ENCODE measurements around the gene PALS1. TPM values are rescaled to one million over a fixed set of nuclear protein-coding genes. Genes with fewer than 3 reads are reported as not detected.

Gene PALS1
- total RNA-seq = 6.2 TPM

- peak in 2 of 3 donors; percentile 30 to 60 for DNase-seq (ENCODE audit: low read depth in 2 of 3, low spot score in 2 of 3)
These were observed at the start of gene PALS1 for GRCh38 chr14:67241411-67242167. PALS1 (plus strand) TSS chr14:67241435; CDS start chr14:67279171, 37,736 bp downstream.

GRCh38 chr14:67191768-67192290 lies 49.4 kb upstream of the PALS1 start:
- no peak for DNase-seq (ENCODE audit: low read depth in 2 of 3, low spot score in 2 of 3)

DNA sequence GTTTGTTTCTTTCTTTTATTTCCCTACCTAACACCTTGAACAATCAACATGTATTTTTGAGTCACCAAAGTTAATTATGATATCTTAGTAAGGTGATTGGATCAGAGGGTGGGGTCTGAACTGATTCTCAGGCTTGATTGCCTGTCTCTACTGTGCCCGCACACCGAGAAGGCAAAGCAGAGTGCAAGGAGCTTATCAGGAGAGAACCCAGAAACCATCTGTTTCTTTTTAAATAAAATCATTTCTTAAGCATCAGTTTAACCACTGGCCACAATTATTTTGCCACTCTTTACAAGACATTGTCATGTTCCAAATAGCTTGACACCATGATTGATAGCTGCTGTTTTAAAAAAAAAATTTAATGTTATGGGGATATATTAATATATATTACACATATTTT lies 48.9 kb upstream of the PALS1 start:
- DNase-seq (ENCODE audit: low read depth in 2 of 3, low spot score in 2 of 3) = peak in 1 of 3 donors; percentile 18

DNA sequence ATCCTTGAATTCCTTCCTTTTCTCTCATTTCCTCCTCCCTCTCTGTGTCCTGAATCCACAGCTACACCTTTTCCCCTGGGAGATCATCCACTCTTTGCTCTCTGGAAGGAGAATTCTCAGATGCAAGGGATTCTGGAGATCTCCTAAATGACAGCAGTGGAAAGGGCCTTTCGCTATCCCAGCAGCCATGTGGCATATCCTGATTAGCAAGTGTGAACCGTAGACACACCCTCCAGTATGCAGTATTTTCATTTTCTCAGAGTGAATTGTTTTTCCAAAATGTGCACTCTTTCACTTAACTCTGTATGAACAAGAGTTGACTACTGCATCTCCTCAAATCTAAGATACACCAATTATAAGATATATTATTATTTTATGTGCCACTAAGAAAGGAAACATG lies 46.0 kb upstream of the PALS1 start:
- DNase-seq (ENCODE audit: low read depth in 2 of 3, low spot score in 2 of 3) = no peak

GRCh38 chr14:67199016-67199415 lies 42.2 kb upstream of the PALS1 start:
- DNase-seq (ENCODE audit: low read depth in 2 of 3, low spot score in 2 of 3) = no peak

DNA sequence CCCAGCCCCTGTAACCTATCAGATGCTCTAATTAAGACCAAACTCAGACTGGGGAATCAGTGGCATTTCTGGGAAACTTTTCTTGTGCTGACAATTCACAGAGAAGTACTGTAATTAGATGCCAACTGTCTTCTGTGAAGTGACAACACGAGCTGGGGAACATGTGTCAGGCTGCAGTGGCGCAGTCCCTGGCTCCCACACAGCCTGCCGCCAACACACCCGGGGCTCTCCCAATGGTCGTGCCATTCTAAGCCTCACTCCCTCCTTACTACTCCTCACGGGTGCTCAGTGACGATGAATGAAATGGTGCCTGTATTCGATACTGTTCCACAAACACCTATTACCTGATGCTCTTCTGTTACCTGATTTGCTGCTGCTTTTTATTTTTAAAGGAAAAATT lies 33.4 kb upstream of the PALS1 start:
- DNase-seq (ENCODE audit: low read depth in 2 of 3, low spot score in 2 of 3) = no peak

DNA sequence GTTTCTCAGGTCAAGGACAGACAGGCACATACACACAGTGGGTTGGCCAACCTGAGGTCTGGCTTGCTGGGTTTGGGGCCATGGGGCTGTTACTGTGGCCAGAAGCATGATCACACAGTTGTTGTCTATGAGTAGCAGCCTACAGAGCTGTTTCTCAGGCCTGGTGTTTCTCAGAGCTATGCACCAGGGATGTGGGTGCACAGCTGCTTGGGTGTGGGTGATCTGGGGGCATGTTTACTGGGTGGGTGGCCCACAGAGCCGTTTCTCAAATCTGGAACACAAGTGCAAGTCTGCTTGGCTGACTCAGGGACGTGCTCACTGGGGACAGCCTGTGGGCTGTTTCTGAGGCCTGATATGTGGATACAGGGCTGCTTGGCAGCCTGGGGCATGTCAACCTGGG lies 23.1 kb upstream of the PALS1 start:
- no peak for DNase-seq (ENCODE audit: low read depth in 2 of 3, low spot score in 2 of 3)

- no peak for DNase-seq (ENCODE audit: low read depth in 2 of 3, low spot score in 2 of 3)
These were observed 19.8 kb upstream of the PALS1 start for GRCh38 chr14:67221248-67221981.

- no peak for DNase-seq (ENCODE audit: low read depth in 2 of 3, low spot score in 2 of 3)
These were observed 19.3 kb upstream of the PALS1 start for GRCh38 chr14:67221982-67222328.

GRCh38 chr14:67225523-67225922 lies 15.7 kb upstream of the PALS1 start:
- DNase-seq (ENCODE audit: low read depth in 2 of 3, low spot score in 2 of 3) = no peak

DNA sequence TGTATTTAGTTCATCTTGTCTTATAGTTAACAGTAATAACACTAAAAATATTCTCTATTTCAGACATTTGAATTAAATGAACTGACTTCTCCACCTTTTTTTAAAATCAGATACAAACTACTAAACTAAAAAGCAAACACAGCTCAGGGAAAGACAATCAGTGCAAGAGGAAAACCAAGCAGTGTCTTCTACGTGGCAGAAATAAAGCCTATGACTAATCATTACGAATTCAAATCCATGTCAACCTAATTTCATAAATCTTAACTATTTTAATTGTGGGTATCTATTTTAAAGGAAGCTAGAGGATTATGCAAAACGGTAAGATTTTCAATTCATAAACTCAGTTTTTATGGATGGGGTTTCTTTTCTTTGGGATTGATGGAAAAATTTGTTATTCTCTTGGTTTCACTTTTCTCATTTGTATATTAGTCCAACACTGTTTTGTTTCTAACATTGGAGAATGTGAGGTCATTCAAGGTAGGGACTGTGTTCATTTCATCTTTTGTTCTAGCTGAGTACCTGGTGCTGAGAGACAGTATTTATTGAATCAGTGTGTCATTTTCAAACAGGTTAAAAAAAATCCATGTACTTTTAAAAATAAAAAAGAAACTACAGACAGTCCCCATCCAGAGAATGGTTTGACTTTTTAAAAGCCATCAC lies 12.8 kb upstream of the PALS1 start:
- no peak for DNase-seq (ENCODE audit: low read depth in 2 of 3, low spot score in 2 of 3)

DNA sequence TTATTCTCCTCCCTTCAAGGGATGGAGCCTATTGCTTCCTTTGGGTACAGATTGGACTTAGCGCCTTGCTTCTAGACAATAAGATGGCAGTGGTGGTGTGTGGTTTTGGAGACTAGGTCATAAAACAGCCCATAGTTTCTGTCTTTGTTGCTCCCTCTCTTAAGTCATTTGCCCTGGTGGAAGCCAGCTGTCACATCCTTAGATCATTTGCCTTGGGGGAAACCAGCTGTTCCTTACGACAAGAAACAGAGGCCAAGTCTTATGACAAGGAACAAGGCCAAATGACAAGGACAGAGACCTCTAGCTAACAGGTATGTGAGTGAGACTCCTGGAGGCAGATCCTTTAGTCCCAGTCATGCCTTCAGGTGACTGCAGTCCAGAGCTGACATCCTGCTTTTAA lies 9.2 kb upstream of the PALS1 start:
- DNase-seq (ENCODE audit: low read depth in 2 of 3, low spot score in 2 of 3) = no peak

DNA sequence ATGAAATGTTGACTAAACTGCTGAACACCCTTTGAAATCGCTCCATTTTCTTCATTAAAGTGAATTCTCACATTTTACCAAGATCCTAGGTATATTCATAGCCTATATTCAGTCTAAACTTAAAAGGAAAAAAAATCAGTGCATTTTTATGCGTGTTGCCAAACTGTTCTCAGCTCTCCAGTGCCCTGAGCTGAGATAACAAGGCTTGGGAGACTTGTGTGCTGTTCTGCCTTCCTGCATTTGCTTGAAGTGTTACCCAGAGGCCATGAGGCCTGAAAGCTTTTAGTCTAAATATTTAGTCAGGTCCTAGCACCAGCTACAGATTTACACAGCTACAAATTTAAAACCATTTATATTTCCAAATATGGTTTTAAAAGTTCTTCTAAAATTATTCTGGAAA lies 8.6 kb upstream of the PALS1 start:
- DNase-seq (ENCODE audit: low read depth in 2 of 3, low spot score in 2 of 3) = no peak

DNA sequence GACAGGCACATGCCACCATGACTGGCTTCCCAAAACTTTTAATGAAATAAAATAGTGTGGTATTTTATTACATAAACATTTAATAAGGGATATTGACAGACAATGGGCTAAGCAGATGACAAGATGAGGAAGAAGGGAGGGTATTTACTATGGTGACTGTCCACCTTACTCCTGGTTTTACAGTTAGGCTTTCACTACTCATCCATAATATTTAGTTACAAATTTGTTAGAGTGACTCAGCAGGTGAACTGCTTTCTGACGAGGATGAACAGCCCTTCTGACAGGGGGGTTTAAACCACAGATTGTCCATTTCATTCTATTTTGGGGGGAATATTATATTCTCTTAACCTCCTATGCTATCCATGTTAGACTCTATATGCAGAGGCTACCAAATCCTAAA lies 3.6 kb upstream of the PALS1 start:
- DNase-seq (ENCODE audit: low read depth in 2 of 3, low spot score in 2 of 3) = no peak

DNA sequence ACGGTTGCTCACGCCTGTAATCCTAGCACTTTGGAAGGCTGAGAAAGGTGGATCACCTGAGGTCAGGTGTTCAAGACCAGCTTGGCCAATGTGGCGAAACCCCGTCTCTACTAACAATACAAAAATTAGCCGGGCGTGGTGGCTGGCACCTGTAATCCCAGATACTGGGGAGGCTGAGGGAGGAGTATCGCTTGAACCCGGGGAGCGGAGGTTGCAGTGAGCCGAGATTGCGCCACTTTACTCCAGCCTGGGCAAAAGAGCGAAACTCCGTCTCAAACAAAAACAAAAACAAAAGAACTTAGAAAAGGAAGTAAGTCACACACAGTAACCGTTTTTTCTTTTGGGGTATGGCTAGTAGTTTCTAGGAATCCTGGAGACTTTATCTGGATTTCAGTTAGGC lies 1.7 kb upstream of the PALS1 start:
- no peak for DNase-seq (ENCODE audit: low read depth in 2 of 3, low spot score in 2 of 3)

- DNase-seq (ENCODE audit: low read depth in 2 of 3, low spot score in 2 of 3) = peak in 2 of 3 donors; percentile 5 to 8
These were observed 885 bp upstream of the PALS1 start for GRCh38 chr14:67240168-67240932.

DNA sequence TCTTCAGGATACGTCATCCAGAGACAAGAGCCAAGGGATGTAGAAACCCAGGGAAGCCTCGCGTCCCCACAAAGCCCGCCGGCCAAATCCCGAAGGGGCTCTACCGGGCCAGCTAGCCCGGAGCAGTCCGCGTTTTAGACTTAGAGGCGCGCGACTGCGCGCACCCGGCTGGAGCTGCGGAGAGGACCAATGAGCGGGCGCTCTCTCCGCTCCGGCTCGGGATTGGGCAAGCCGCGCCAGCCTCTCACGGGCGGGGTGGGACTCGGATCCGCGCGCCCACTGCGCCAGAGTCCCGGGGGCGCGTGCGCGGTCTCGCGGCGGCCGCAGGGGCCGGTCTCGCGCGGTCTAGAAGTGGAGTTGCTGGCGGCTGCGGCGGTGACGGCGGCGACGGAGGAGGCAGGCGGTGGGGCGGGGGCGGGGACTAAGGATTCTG lies 241 bp upstream of the PALS1 start:
- peak; percentile 81 to 97 (median 95) for DNase-seq (ENCODE audit: low read depth in 2 of 3, low spot score in 2 of 3)

- no peak for DNase-seq (ENCODE audit: low read depth in 2 of 3, low spot score in 2 of 3)
These were observed 859 bp downstream of the PALS1 start for GRCh38 chr14:67242168-67242420.

GRCh38 chr14:67245104-67245503 lies 3.9 kb downstream of the PALS1 start:
- DNase-seq (ENCODE audit: low read depth in 2 of 3, low spot score in 2 of 3) = no peak

DNA sequence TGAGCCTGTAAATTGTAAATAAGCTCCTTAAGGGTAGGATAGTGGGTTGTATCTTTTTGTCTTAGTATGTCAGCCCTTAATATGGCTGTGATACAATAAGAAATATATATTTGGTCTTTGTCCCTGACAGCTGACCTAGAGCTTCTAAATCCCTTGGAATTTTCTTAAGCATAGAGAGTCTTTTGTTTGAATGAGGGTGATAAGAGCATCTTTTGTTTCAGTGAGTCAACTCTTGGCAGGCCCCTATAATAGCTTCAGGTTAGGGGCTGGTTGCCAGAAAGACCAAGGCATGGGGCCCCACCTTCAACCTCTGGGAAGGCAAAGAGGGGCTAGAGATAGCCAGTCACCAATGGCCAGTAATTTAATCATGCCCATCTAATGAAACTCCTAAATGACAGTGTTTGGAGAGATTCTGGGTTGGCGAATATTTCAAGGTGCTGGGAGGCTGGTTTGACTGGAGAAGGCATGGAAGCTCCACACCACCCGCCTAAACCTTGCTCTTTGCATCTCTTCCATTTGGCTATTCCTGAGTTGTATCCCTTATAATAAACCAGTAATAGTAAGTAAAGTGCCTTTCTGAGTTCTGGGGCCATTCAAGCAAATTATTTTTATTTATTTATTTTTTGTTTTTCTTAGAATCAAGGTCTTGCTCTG lies 10.5 kb downstream of the PALS1 start:
- DNase-seq (ENCODE audit: low read depth in 2 of 3, low spot score in 2 of 3) = no peak
